HCT116 (cell line): ENCODE results near the gene ZNF485.

Source experiments
- EZH2 ChIP-seq: fragments of 200-600 bp; sonication (generic); IDR thresholded peaks from 2 replicates; pipeline ENCODE4 v1.6.1; 2017; ENCODE audit warnings: antibody characterized with exemption, mixed run types
- FOSL1 ChIP-seq: IDR thresholded peaks from 2 replicates; pipeline ENCODE4 v1.6.1; 2012; ENCODE audit warnings: low read depth
- JUND ChIP-seq: IDR thresholded peaks from 2 replicates; pipeline ENCODE4 v1.6.1; 2012
- MAX ChIP-seq: IDR thresholded peaks from 2 replicates; pipeline ENCODE4 v1.6.1; 2012
- POLR2A ChIP-seq: IDR thresholded peaks from 2 replicates; pipeline ENCODE4 v1.7.0; 2011; ENCODE audit warnings: borderline replicate concordance; ENCODE audit not compliant: insufficient read depth, insufficient read length; ENCODE audit errors: extremely low read depth
- POLR2AphosphoS5 ChIP-seq: IDR thresholded peaks from 2 replicates; pipeline ENCODE4 v1.6.1; 2011; ENCODE audit warnings: mild to moderate bottlenecking, low read depth, low read length, moderate library complexity
- REST ChIP-seq: IDR thresholded peaks from 2 replicates; pipeline ENCODE4 v1.6.1; 2012; ENCODE audit warnings: low read depth
- SIN3A ChIP-seq: IDR thresholded peaks from 2 replicates; pipeline ENCODE4 v1.6.1; 2012; ENCODE audit warnings: low read depth
- SRF ChIP-seq: IDR thresholded peaks from 2 replicates; pipeline ENCODE4 v1.6.1; 2012; ENCODE audit warnings: low read depth
- TCF7L2 ChIP-seq: IDR thresholded peaks from 2 replicates; pipeline ENCODE4 v1.7.0; 2011; ENCODE audit warnings: borderline replicate concordance, inconsistent platforms; ENCODE audit not compliant: insufficient read depth, insufficient read length; ENCODE audit errors: extremely low read depth
- YY1 ChIP-seq: IDR thresholded peaks from 2 replicates; pipeline ENCODE4 v1.6.1; 2011; ENCODE audit warnings: low read length, low read depth, moderate library complexity, mild to moderate bottlenecking; ENCODE audit not compliant: insufficient replicate concordance; ENCODE audit errors: extremely low read depth
- ZFX ChIP-seq: fragments of 450-650 bp; IDR thresholded peaks from 2 replicates; pipeline ENCODE4 v1.6.1; 2017
- TF ChIP-seq, protein P1 (sequence below), 3 experiments: fragments of 200-600 bp in 1 of 3; sonication (generic) in 1 of 3; IDR thresholded peaks in 2 of 3; conservative IDR thresholded peaks in 1 of 3; 2 replicates each; pipeline ENCODE4 v1.5.1; 2012 to 2017; ENCODE audit warnings: low read depth in 2 of 3, low read length in 2 of 3, antibody characterized with exemption in 1 of 3, borderline replicate concordance in 1 of 3, control low read depth in 1 of 3, mild to moderate bottlenecking in 1 of 3, mixed read lengths in 1 of 3, mixed run types in 1 of 3, moderate library complexity in 1 of 3; ENCODE audit not compliant: insufficient read depth in 1 of 3
- TF ChIP-seq, protein P2 (sequence below): IDR thresholded peaks from 2 replicates; pipeline ENCODE4 v1.6.1; 2011; ENCODE audit warnings: mild to moderate bottlenecking, low read length, moderate library complexity; ENCODE audit not compliant: insufficient replicate concordance; ENCODE audit errors: extremely low read depth

GRCh38 chr10:43598446-43598845 is 7.8 kb upstream of the ZNF485 start:
- TF ChIP-seq, protein P1, sequence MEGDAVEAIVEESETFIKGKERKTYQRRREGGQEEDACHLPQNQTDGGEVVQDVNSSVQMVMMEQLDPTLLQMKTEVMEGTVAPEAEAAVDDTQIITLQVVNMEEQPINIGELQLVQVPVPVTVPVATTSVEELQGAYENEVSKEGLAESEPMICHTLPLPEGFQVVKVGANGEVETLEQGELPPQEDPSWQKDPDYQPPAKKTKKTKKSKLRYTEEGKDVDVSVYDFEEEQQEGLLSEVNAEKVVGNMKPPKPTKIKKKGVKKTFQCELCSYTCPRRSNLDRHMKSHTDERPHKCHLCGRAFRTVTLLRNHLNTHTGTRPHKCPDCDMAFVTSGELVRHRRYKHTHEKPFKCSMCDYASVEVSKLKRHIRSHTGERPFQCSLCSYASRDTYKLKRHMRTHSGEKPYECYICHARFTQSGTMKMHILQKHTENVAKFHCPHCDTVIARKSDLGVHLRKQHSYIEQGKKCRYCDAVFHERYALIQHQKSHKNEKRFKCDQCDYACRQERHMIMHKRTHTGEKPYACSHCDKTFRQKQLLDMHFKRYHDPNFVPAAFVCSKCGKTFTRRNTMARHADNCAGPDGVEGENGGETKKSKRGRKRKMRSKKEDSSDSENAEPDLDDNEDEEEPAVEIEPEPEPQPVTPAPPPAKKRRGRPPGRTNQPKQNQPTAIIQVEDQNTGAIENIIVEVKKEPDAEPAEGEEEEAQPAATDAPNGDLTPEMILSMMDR (IDR thresholded peaks at IDR 0.05 in 2 of 3, conservative IDR thresholded peaks at IDR 0.05 in 1 of 3; ENCODE audit: borderline replicate concordance in 1 of 3, insufficient read depth in 1 of 3, low read depth in 2 of 3, low read length in 2 of 3): no peak
- TF ChIP-seq ZFX (no peak), YY1 (no peak), REST (no peak), TCF7L2 (no peak), MAX (no peak), POLR2A (no peak), EZH2 (no peak), JUND (no peak), SIN3A (no peak), POLR2AphosphoS5 (no peak), FOSL1 (no peak), SRF (no peak)
- TF ChIP-seq, protein P2, sequence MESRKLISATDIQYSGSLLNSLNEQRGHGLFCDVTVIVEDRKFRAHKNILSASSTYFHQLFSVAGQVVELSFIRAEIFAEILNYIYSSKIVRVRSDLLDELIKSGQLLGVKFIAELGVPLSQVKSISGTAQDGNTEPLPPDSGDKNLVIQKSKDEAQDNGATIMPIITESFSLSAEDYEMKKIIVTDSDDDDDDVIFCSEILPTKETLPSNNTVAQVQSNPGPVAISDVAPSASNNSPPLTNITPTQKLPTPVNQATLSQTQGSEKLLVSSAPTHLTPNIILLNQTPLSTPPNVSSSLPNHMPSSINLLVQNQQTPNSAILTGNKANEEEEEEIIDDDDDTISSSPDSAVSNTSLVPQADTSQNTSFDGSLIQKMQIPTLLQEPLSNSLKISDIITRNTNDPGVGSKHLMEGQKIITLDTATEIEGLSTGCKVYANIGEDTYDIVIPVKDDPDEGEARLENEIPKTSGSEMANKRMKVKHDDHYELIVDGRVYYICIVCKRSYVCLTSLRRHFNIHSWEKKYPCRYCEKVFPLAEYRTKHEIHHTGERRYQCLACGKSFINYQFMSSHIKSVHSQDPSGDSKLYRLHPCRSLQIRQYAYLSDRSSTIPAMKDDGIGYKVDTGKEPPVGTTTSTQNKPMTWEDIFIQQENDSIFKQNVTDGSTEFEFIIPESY: no peak
